ENCODE data around the gene TTC33. TPM values are rescaled to one million over a fixed set of nuclear protein-coding genes. Genes with fewer than 3 reads are reported as not detected.
"Not testable (repeated sequence)": the region's sequence is repeated elsewhere in the genome, so short reads cannot be mapped to it uniquely, and the experiment has no call there.

The TTC33 gene
- total RNA-seq, 1 donor from 2014 or later, result 64.4 TPM

GRCh38 chr5:40733434-40733833 is 22.3 kb downstream of the TTC33 start:
- no peak for DNase-seq (ENCODE audit: low spot score in 2 of 2)
- FAIRE-seq, result no peak

- FAIRE-seq, result not testable (repeated sequence)
Measured at GRCh38 chr5:40722497-40722911, 33.3 kb downstream of the TTC33 start.

GRCh38 chr5:40720069-40720468 is 35.7 kb downstream of the TTC33 start:
- DNase-seq (ENCODE audit: low spot score in 2 of 2) (no peak), FAIRE-seq (no peak)

More at GRCh38 chr5:40722497-40722911, 33.3 kb downstream of the TTC33 start:
- not testable (repeated sequence) for DNase-seq (ENCODE audit: low spot score in 2 of 2)

- DNase-seq (ENCODE audit: low spot score in 2 of 2) (no peak), FAIRE-seq (no peak)
Measured at GRCh38 chr5:40717281-40717680, 38.5 kb downstream of the TTC33 start.

- DNase-seq (ENCODE audit: low spot score in 2 of 2) (no peak), FAIRE-seq (no peak)
Measured at GRCh38 chr5:40716590-40716989, 39.2 kb downstream of the TTC33 start.

GRCh38 chr5:40716000-40716399 is 39.8 kb downstream of the TTC33 start:
- FAIRE-seq, result peak; percentile 45
- peak; percentile 11 to 47 for DNase-seq (ENCODE audit: low spot score in 2 of 2)

GRCh38 chr5:40714001-40714400 is 41.8 kb downstream of the TTC33 start:
- DNase-seq (ENCODE audit: low spot score in 2 of 2) (no peak), FAIRE-seq (no peak)

GRCh38 chr5:40710575-40710974 is 45.2 kb downstream of the TTC33 start:
- DNase-seq (ENCODE audit: low spot score in 2 of 2); FAIRE-seq: not testable (repeated sequence)

GRCh38 chr5:40705484-40705883 is 50.3 kb downstream of the TTC33 start:
- DNase-seq (ENCODE audit: low spot score in 2 of 2); FAIRE-seq: not testable (repeated sequence)

- DNase-seq (ENCODE audit: low spot score in 2 of 2); FAIRE-seq: not testable (repeated sequence)
Measured at GRCh38 chr5:40702027-40702426, 53.7 kb downstream of the TTC33 start.

- no peak for FAIRE-seq
- no peak for DNase-seq (ENCODE audit: low spot score in 2 of 2)
Measured at GRCh38 chr5:40700116-40700782, 55.5 kb downstream of the TTC33 start.

GRCh38 chr5:40694433-40694832 is 61.3 kb downstream of the TTC33 start:
- no peak for DNase-seq (ENCODE audit: low spot score in 2 of 2)
- no peak for FAIRE-seq

GRCh38 chr5:40691894-40692293 is 63.9 kb downstream of the TTC33 start:
- DNase-seq (ENCODE audit: low spot score in 2 of 2), result no peak
- FAIRE-seq, result no peak

GRCh38 chr5:40690267-40690666 is 65.5 kb downstream of the TTC33 start:
- DNase-seq (ENCODE audit: low spot score in 2 of 2) (no peak), FAIRE-seq (no peak)

- FAIRE-seq, result no peak
- no peak for DNase-seq (ENCODE audit: low spot score in 2 of 2)
Measured at GRCh38 chr5:40689438-40689837, 66.3 kb downstream of the TTC33 start.

GRCh38 chr5:40688996-40689395 is 66.8 kb downstream of the TTC33 start:
- DNase-seq (ENCODE audit: low spot score in 2 of 2) (no peak), FAIRE-seq (no peak)

GRCh38 chr5:40688127-40688761 is 67.5 kb downstream of the TTC33 start:
- peak; percentile 53 to 64 for DNase-seq (ENCODE audit: low spot score in 2 of 2)
- peak; percentile 82 for FAIRE-seq

- DNase-seq (ENCODE audit: low spot score in 2 of 2) (no peak), FAIRE-seq (no peak)
Measured at GRCh38 chr5:40687321-40687720, 68.4 kb downstream of the TTC33 start.

GRCh38 chr5:40685976-40686486 is 69.7 kb downstream of the TTC33 start:
- no peak for FAIRE-seq
- no peak for DNase-seq (ENCODE audit: low spot score in 2 of 2)

- no peak for FAIRE-seq
- DNase-seq (ENCODE audit: low spot score in 2 of 2), result no peak
Measured at GRCh38 chr5:40685193-40685592, 70.6 kb downstream of the TTC33 start.

- no peak for DNase-seq (ENCODE audit: low spot score in 2 of 2)
- no peak for FAIRE-seq
Measured at GRCh38 chr5:40683305-40683704, 72.5 kb downstream of the TTC33 start.

Data from frontal cortex (tissue), 4 donors.